Nephron progenitor cell (in vitro differentiated cells): ENCODE results near the gene NABP1.
"Not testable (repeated sequence)": the region's sequence is repeated elsewhere in the genome, so short reads cannot be mapped to it uniquely, and the experiment has no call there.

Source experiments
- DNase-seq: peaks from one replicate; pipeline ENCODE4 v3.0.0; 2021
- H3K27ac Mint-ChIP-seq: 2 replicates; pipeline ENCODE4 v1.8.0; 2021; ENCODE audit warnings: mild to moderate bottlenecking, moderate library complexity, mixed read lengths
- H3K27me3 Mint-ChIP-seq: 2 replicates; pipeline ENCODE4 v1.8.0; 2021; ENCODE audit warnings: mild to moderate bottlenecking, low read depth, mixed read lengths; ENCODE audit not compliant: poor library complexity
- H3K36me3 Mint-ChIP-seq: 2 replicates; pipeline ENCODE4 v1.8.0; 2021; ENCODE audit warnings: low read depth, mixed read lengths
- H3K4me1 Mint-ChIP-seq: 2 replicates; pipeline ENCODE4 v1.8.0; 2021; ENCODE audit warnings: mixed read lengths
- H3K4me3 Mint-ChIP-seq: 2 replicates; pipeline ENCODE4 v1.8.0; 2021; ENCODE audit warnings: mild to moderate bottlenecking, moderate library complexity, mixed read lengths
- H3K9me3 Mint-ChIP-seq: 2 replicates; pipeline ENCODE4 v1.8.0; 2021; ENCODE audit warnings: mild to moderate bottlenecking, moderate library complexity, mixed read lengths
- TF ChIP-seq, protein P1 (sequence below): fragments of 200-600 bp; sonication (generic); IDR thresholded peaks from 2 replicates; pipeline ENCODE4 v1.5.0; 2021; ENCODE audit warnings: antibody characterized with exemption

Gene NABP1

GRCh38 chr2:191638079-191638801 lies 39.7 kb upstream of the NABP1 start:
- peaks cover 18% of the 10 kb centered on the region for H3K4me1 Mint-ChIP-seq
- TF ChIP-seq, protein P1, sequence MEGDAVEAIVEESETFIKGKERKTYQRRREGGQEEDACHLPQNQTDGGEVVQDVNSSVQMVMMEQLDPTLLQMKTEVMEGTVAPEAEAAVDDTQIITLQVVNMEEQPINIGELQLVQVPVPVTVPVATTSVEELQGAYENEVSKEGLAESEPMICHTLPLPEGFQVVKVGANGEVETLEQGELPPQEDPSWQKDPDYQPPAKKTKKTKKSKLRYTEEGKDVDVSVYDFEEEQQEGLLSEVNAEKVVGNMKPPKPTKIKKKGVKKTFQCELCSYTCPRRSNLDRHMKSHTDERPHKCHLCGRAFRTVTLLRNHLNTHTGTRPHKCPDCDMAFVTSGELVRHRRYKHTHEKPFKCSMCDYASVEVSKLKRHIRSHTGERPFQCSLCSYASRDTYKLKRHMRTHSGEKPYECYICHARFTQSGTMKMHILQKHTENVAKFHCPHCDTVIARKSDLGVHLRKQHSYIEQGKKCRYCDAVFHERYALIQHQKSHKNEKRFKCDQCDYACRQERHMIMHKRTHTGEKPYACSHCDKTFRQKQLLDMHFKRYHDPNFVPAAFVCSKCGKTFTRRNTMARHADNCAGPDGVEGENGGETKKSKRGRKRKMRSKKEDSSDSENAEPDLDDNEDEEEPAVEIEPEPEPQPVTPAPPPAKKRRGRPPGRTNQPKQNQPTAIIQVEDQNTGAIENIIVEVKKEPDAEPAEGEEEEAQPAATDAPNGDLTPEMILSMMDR = no peak
- no peaks in the 10 kb centered on the region for H3K27me3 Mint-ChIP-seq
- H3K4me3 Mint-ChIP-seq = no peak overlapping the region
- no peaks in the 10 kb centered on the region for H3K36me3 Mint-ChIP-seq
- H3K9me3 Mint-ChIP-seq = no peaks in the 10 kb centered on the region
- no peak for DNase-seq
- H3K27ac Mint-ChIP-seq = no peak overlapping the region

GRCh38 chr2:191638802-191639172 lies 39.1 kb upstream of the NABP1 start:
- Mint-ChIP-seq H3K27ac (no peak overlapping the region), H3K9me3 (no peaks in the 10 kb centered on the region), H3K27me3 (no peaks in the 10 kb centered on the region), H3K36me3 (no peaks in the 10 kb centered on the region), H3K4me3 (no peak overlapping the region), H3K4me1 (peaks cover 24% of the 10 kb centered on the region)
- no peak for DNase-seq
- TF ChIP-seq, protein P1 = no peak

- Mint-ChIP-seq H3K27ac (no peak overlapping the region), H3K36me3 (no peaks in the 10 kb centered on the region), H3K27me3 (no peaks in the 10 kb centered on the region), H3K4me1 (peaks cover 24% of the 10 kb centered on the region), H3K9me3 (no peaks in the 10 kb centered on the region), H3K4me3 (no peak overlapping the region)
- no peak for DNase-seq
- TF ChIP-seq, protein P1 = no peak
Measured at GRCh38 chr2:191641609-191642008, 36.3 kb upstream of the NABP1 start.

DNA sequence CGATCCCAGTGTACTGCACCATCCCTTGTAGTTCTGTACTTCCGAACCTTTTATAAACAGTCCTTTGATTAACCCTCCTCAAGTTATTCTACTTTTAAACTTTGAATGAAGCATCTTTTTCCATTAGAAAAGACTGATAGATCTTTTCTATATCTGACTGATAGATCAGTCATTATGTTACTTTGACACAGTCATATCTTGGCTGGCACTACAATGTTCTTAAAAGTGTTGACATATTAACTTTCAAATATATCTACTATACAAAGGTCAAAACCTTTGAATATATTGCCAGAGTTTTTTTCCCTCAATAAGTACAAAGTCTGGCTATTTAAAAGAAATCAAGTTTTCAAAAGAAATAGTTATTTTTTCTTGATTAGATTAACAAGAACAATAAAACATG lies 35.4 kb upstream of the NABP1 start:
- no peak overlapping the region for H3K4me3 Mint-ChIP-seq
- H3K36me3 Mint-ChIP-seq = no peaks in the 10 kb centered on the region
- TF ChIP-seq, protein P1 = no peak
- DNase-seq = no peak
- H3K27me3 Mint-ChIP-seq = no peaks in the 10 kb centered on the region
- H3K4me1 Mint-ChIP-seq = peaks cover 21% of the 10 kb centered on the region
- H3K9me3 Mint-ChIP-seq = no peaks in the 10 kb centered on the region
- no peak overlapping the region for H3K27ac Mint-ChIP-seq

DNA sequence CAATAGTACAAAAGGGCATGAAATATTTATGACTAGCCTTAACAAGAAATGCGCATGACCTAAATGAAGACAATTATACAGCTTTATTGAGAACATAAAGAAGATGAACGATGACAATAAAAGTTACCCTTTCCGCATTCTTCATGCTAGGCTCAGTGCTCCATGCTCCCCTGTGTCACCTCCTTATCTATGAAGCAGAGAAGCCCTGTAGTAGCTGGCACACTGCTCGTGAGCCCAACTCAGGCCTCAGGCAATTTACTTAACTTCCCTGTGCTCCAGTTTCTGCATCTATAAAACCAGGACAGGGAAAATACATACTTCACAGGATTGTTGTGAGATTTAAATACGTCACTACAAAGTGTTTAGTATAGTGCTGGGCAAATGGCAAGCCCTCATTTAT lies 34.5 kb upstream of the NABP1 start:
- TF ChIP-seq, protein P1 = no peak
- DNase-seq = peak; percentile 3
- Mint-ChIP-seq H3K27me3 (no peaks in the 10 kb centered on the region), H3K9me3 (no peaks in the 10 kb centered on the region), H3K4me1 (peaks cover 13% of the 10 kb centered on the region), H3K4me3 (no peak overlapping the region), H3K27ac (no peak overlapping the region), H3K36me3 (no peaks in the 10 kb centered on the region)

GRCh38 chr2:191644613-191645012 lies 33.3 kb upstream of the NABP1 start:
- H3K27ac Mint-ChIP-seq, DNase-seq: not testable (repeated sequence)

More at GRCh38 chr2:191644613-191645012, 33.3 kb upstream of the NABP1 start:
- H3K27me3 Mint-ChIP-seq, H3K9me3 Mint-ChIP-seq, H3K4me3 Mint-ChIP-seq, H3K36me3 Mint-ChIP-seq: not testable (repeated sequence)
- peaks cover 13% of the 10 kb centered on the region for H3K4me1 Mint-ChIP-seq
